IPS-15b (cell line): ENCODE measurements around the gene MRPL17.

Source experiments
- H3K27me3 ChIP-seq: one replicate; pipeline ENCODE4 v1.6.1; 2013; ENCODE audit warnings: low read length; ENCODE audit not compliant: control insufficient read depth, insufficient read depth
- H3K36me3 ChIP-seq: one replicate; pipeline ENCODE4 v1.6.1; 2013; ENCODE audit warnings: low read length; ENCODE audit not compliant: control insufficient read depth, insufficient read depth
- H3K4me1 ChIP-seq: one replicate; pipeline ENCODE4 v1.6.1; 2013; ENCODE audit warnings: mild to moderate bottlenecking, low read length; ENCODE audit not compliant: control insufficient read depth, insufficient read depth
- H3K4me3 ChIP-seq: one replicate; pipeline ENCODE4 v1.5.1; 2013; ENCODE audit warnings: low read depth, low read length
- H3K9ac ChIP-seq: one replicate; pipeline ENCODE4 v1.6.1; 2013; ENCODE audit warnings: low read depth, mild to moderate bottlenecking, low read length
- H3K9me3 ChIP-seq: one replicate; pipeline ENCODE4 v1.6.1; 2013; ENCODE audit warnings: mild to moderate bottlenecking, low read length; ENCODE audit not compliant: control insufficient read depth, insufficient read depth

Gene MRPL17

GRCh38 chr11:6636480-6636879 is 46.7 kb downstream of the MRPL17 start:
- no peaks in the 10 kb centered on the region for H3K4me1 ChIP-seq
- no peaks in the 10 kb centered on the region for H3K36me3 ChIP-seq
- H3K9ac ChIP-seq: no peak overlapping the region
- no peak overlapping the region for H3K4me3 ChIP-seq
- no peaks in the 10 kb centered on the region for H3K9me3 ChIP-seq
- H3K27me3 ChIP-seq: peaks cover 8% of the 10 kb centered on the region

GRCh38 chr11:6635082-6635932 is 47.8 kb downstream of the MRPL17 start:
- Histone ChIP-seq H3K27me3 (peaks cover 17% of the 10 kb centered on the region), H3K9me3 (no peaks in the 10 kb centered on the region), H3K9ac (no peak overlapping the region), H3K4me3 (no peak overlapping the region), H3K36me3 (no peaks in the 10 kb centered on the region), H3K4me1 (no peaks in the 10 kb centered on the region)

DNA sequence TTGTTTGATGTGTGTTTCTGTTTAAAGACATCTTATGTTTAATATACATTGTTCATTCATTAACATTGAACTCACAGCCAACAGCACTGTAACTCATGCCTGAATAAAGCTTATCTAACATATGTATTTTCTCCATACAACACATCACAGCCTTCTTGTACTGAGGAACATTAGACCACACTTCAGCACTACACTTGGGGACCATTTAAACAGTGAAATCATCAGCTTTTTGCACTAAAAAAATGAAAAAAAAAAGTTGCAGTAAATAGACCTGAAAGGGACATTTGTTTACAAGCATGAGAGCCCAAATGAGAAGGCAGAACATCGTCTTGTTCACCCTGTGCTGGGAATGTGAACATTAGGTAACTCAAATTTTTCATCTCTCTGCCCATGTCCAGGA is 48.6 kb downstream of the MRPL17 start:
- H3K4me1 ChIP-seq: no peaks in the 10 kb centered on the region
- no peak overlapping the region for H3K4me3 ChIP-seq
- H3K27me3 ChIP-seq: peaks cover 25% of the 10 kb centered on the region
- no peaks in the 10 kb centered on the region for H3K36me3 ChIP-seq
- H3K9me3 ChIP-seq: no peaks in the 10 kb centered on the region
- no peak overlapping the region for H3K9ac ChIP-seq

- no peak overlapping the region for H3K4me3 ChIP-seq
- H3K4me1 ChIP-seq: no peaks in the 10 kb centered on the region
- H3K27me3 ChIP-seq: peaks cover 33% of the 10 kb centered on the region
- H3K9ac ChIP-seq: no peak overlapping the region
- no peaks in the 10 kb centered on the region for H3K36me3 ChIP-seq
- no peaks in the 10 kb centered on the region for H3K9me3 ChIP-seq
These were observed 49.4 kb downstream of the MRPL17 start for GRCh38 chr11:6633422-6634408.

- H3K36me3 ChIP-seq: peaks cover under 1% of the 10 kb centered on the region
- H3K27me3 ChIP-seq: peaks cover 33% of the 10 kb centered on the region
- no peak overlapping the region for H3K4me3 ChIP-seq
These were observed 50.7 kb downstream of the MRPL17 start for GRCh38 chr11:6632116-6633073.

DNA sequence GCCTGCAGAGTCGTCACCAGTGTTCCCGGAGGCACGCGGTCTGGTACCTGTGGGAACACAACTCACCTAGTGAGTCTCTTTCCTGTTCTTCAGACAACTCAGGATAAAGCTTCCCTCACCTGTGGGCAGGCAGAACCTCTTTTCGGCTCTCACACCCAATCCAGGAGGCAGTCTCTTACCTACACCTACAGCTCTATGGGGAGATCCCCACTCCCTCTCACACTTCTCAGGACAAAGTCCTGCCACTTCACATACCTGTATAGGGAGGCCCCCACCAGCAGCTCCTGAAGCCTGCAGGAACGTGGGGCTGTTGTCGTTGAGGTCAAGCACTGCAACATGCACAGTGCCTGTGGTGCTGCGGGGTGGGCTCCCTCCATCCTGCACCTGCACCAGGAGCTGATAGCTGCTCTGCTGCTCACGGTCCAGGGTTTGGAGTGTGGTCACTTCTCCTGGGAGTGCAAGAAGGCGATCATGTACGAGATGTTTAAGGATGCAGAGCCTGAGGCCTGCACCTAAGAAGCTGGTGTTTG is 51.7 kb downstream of the MRPL17 start:
- Histone ChIP-seq H3K36me3 (peaks cover 4% of the 10 kb centered on the region), H3K4me3 (no peak overlapping the region), H3K27me3 (peaks cover 33% of the 10 kb centered on the region), H3K9me3 (no peaks in the 10 kb centered on the region), H3K9ac (no peak overlapping the region), H3K4me1 (no peaks in the 10 kb centered on the region)

More at GRCh38 chr11:6632116-6633073, 50.7 kb downstream of the MRPL17 start:
- no peaks in the 10 kb centered on the region for H3K9me3 ChIP-seq
- H3K9ac ChIP-seq: no peak overlapping the region
- no peaks in the 10 kb centered on the region for H3K4me1 ChIP-seq

GRCh38 chr11:6630632-6631291 is 52.4 kb downstream of the MRPL17 start:
- no peaks in the 10 kb centered on the region for H3K9me3 ChIP-seq
- no peak overlapping the region for H3K9ac ChIP-seq
- peaks cover 4% of the 10 kb centered on the region for H3K36me3 ChIP-seq
- no peaks in the 10 kb centered on the region for H3K4me1 ChIP-seq
- peaks cover 33% of the 10 kb centered on the region for H3K27me3 ChIP-seq
- H3K4me3 ChIP-seq: peak overlapping the region; percentile 56
